Keratinocyte (primary cell): ENCODE data around the gene DIAPH3. TPM values are rescaled to one million over a fixed set of nuclear protein-coding genes. Genes with fewer than 3 reads are reported as not detected.

Experiments used
- DNase-seq: peaks from one replicate; pipeline ENCODE4 v3.0.0-alpha.2; 2011; ENCODE audit warnings: low read depth, missing footprints, low spot score
- FAIRE-seq: peaks from 2 replicates; lab custom pipeline; 2011; peaks lifted over from hg19 to GRCh38; lab: Jason Lieb, UNC
- H2AFZ ChIP-seq: 2 replicates; pipeline ENCODE4 v1.6.0; 2012; ENCODE audit warnings: low read length, control low read depth, inconsistent platforms; ENCODE audit not compliant: control insufficient read depth
- H3K27ac ChIP-seq: 2 replicates; pipeline ENCODE4 v1.5.1; 2011; ENCODE audit warnings: low read length; ENCODE audit not compliant: control insufficient read depth, insufficient read depth
- H3K27me3 ChIP-seq: 3 replicates; pipeline ENCODE4 v1.6.0; 2011; ENCODE audit warnings: low read length; ENCODE audit not compliant: control insufficient read depth, insufficient read depth; ENCODE audit errors: extremely low read depth
- H3K36me3 ChIP-seq, 2 experiments: 2 replicates in 1 of 2; 3 replicates in 1 of 2; pipeline ENCODE4 v1.5.1; 2011; ENCODE audit warnings: low read length in 2 of 2, mild to moderate bottlenecking in 1 of 2; ENCODE audit not compliant: control insufficient read depth in 2 of 2, insufficient read depth in 2 of 2; ENCODE audit errors: extremely low read depth in 1 of 2
- H3K4me1 ChIP-seq: 3 replicates; pipeline ENCODE4 v1.5.1; 2011; ENCODE audit warnings: low read length; ENCODE audit not compliant: control insufficient read depth, insufficient read depth; ENCODE audit errors: extremely low read depth
- H3K4me2 ChIP-seq: 3 replicates; pipeline ENCODE4 v1.6.0; 2011; ENCODE audit warnings: low read depth, low read length; ENCODE audit not compliant: control insufficient read depth, insufficient read depth; ENCODE audit errors: extremely low read depth
- H3K4me3 ChIP-seq, 3 experiments: fragments of 200-600 bp in 1 of 3; sonication (generic) in 1 of 3; 2 replicates in 2 of 3; 3 replicates in 1 of 3; pipeline ENCODE4 v1.5.1; 2011 to 2016; ENCODE audit warnings: low read length in 3 of 3, mild to moderate bottlenecking in 3 of 3, control low read depth in 2 of 3, inconsistent platforms in 1 of 3, low read depth in 1 of 3, mixed read lengths in 1 of 3, mixed run types in 1 of 3, moderate library complexity in 1 of 3; ENCODE audit not compliant: control insufficient read depth in 2 of 3, insufficient read depth in 2 of 3; ENCODE audit errors: extremely low read depth in 1 of 3
- H3K79me2 ChIP-seq: 2 replicates; pipeline ENCODE4 v1.6.0; 2012; ENCODE audit warnings: low read length; ENCODE audit not compliant: control insufficient read depth, insufficient read depth
- H3K9ac ChIP-seq: 3 replicates; pipeline ENCODE4 v1.6.0; 2011; ENCODE audit warnings: low read length; ENCODE audit not compliant: control insufficient read depth, insufficient read depth; ENCODE audit errors: extremely low read depth
- H3K9me1 ChIP-seq: 3 replicates; pipeline ENCODE4 v1.6.0; 2011; ENCODE audit warnings: low read length; ENCODE audit not compliant: control insufficient read depth, insufficient read depth; ENCODE audit errors: extremely low read depth
- H3K9me3 ChIP-seq: 2 replicates; pipeline ENCODE4 v1.5.1; 2012; ENCODE audit warnings: low read depth, low read length; ENCODE audit not compliant: control insufficient read depth
- H4K20me1 ChIP-seq: 3 replicates; pipeline ENCODE4 v1.6.0; 2011; ENCODE audit warnings: low read length; ENCODE audit not compliant: control insufficient read depth, insufficient read depth; ENCODE audit errors: extremely low read depth
- EZH2 ChIP-seq: IDR thresholded peaks from one replicate; pipeline ENCODE4 v1.6.1; 2012; ENCODE audit warnings: inconsistent platforms, mild to moderate bottlenecking, low read length, moderate library complexity
- dilution Hi-C: fragments of 300-500 bp; cut with MboI; formaldehyde crosslinking; loops from one replicate; pipeline ENCODE4 v1.7.0; 2020; ENCODE audit warnings: low sequenced_read_pairs; ENCODE audit not compliant: extremely low pct_ligation_motif_present
- polyA plus RNA-seq, 5 experiments: library from polyadenylated mRNA; depleted of rRNA in 3 of 5; stranded (reverse) in 3 of 5; stranded (forward) in 1 of 5; unstranded in 1 of 5; fragments of >200 nt; gene quantifications; 1 replicate in 1 of 5; 2 replicates in 3 of 5; 3 replicates in 1 of 5; pipeline versions ENCODE4 v1.2.1 to v1.2.3, GENCODE V29; 2011 to 2012; ENCODE audit warnings: missing spikeins in 2 of 5, low read depth in 1 of 5, low replicate concordance in 1 of 5
- TF ChIP-seq, protein P1 (sequence below), 3 experiments: IDR thresholded peaks in 1 of 3; conservative IDR thresholded peaks in 1 of 3; optimal IDR thresholded peaks in 1 of 3; 2 replicates in 2 of 3; 3 replicates in 1 of 3; pipeline versions ENCODE3 to v1.5.1; 2011; ENCODE audit warnings: low read length in 3 of 3, mild to moderate bottlenecking in 3 of 3, moderate library complexity in 2 of 3, control low read depth in 1 of 3, inconsistent platforms in 1 of 3; ENCODE audit not compliant: insufficient read depth in 2 of 3; ENCODE audit errors: extremely low read depth in 1 of 3

Gene DIAPH3
- polyA plus RNA-seq, 1 donor (not counting 4 experiments of a cell fraction or from before 2014, with no cell fraction given): 9.0 TPM

- no peaks in the 10 kb centered on the region for H3K9me3 ChIP-seq
- no peak overlapping the region for H2AFZ ChIP-seq
- no peaks in the 10 kb centered on the region for H3K4me1 ChIP-seq
- no peaks in the 10 kb centered on the region for H3K27me3 ChIP-seq
- H4K20me1 ChIP-seq: no peaks in the 10 kb centered on the region
- DNase-seq (no peak), FAIRE-seq (no peak)
- H3K79me2 ChIP-seq: no peaks in the 10 kb centered on the region
- no peaks in the 10 kb centered on the region for H3K36me3 ChIP-seq
- no peak overlapping the region for H3K4me3 ChIP-seq
- dilution Hi-C loops: no loop called here
- TF ChIP-seq EZH2: no peak
- TF ChIP-seq, protein P1, sequence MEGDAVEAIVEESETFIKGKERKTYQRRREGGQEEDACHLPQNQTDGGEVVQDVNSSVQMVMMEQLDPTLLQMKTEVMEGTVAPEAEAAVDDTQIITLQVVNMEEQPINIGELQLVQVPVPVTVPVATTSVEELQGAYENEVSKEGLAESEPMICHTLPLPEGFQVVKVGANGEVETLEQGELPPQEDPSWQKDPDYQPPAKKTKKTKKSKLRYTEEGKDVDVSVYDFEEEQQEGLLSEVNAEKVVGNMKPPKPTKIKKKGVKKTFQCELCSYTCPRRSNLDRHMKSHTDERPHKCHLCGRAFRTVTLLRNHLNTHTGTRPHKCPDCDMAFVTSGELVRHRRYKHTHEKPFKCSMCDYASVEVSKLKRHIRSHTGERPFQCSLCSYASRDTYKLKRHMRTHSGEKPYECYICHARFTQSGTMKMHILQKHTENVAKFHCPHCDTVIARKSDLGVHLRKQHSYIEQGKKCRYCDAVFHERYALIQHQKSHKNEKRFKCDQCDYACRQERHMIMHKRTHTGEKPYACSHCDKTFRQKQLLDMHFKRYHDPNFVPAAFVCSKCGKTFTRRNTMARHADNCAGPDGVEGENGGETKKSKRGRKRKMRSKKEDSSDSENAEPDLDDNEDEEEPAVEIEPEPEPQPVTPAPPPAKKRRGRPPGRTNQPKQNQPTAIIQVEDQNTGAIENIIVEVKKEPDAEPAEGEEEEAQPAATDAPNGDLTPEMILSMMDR (optimal IDR thresholded peaks at IDR 0.05 in 1 of 3, IDR thresholded peaks at IDR 0.05 in 1 of 3, conservative IDR thresholded peaks at IDR 0.05 in 1 of 3; ENCODE audit: extremely low read depth in 1 of 3, insufficient read depth in 2 of 3, low read length in 3 of 3): no peak
- no peak overlapping the region for H3K27ac ChIP-seq
- no peaks in the 10 kb centered on the region for H3K9me1 ChIP-seq
- no peak overlapping the region for H3K4me2 ChIP-seq
- H3K9ac ChIP-seq: no peak overlapping the region
Measured at GRCh38 chr13:59641261-59641660, 522.5 kb downstream of the DIAPH3 start.

DNA sequence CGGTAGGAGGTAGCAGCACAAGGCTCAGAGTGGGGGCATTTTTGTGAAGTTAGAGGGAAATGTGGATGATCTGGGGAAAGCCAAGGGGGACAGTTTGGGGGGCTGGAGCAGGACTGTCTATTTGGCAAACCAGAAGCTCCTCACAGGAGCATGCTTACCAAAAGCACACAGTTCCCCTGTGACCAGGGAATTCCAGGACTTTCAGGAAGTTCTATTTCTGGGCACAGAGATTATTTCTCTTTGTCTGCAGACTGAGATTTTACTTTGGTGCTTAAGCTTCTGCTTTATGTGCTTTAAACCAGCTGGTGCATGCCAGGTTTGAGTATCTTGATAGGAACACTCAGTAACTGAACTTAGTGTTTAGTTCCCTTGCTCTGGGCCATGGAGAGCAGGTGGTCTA is 525.3 kb downstream of the DIAPH3 start:
- H3K9me3 ChIP-seq: no peaks in the 10 kb centered on the region
- dilution Hi-C loops: no loop called here
- H3K4me2 ChIP-seq: no peak overlapping the region
- H2AFZ ChIP-seq: no peak overlapping the region
- H3K4me3 ChIP-seq: no peak overlapping the region
- H3K36me3 ChIP-seq: no peaks in the 10 kb centered on the region
- H4K20me1 ChIP-seq: no peaks in the 10 kb centered on the region
- FAIRE-seq (no peak), DNase-seq (no peak)
- no peaks in the 10 kb centered on the region for H3K27me3 ChIP-seq
- no peaks in the 10 kb centered on the region for H3K79me2 ChIP-seq
- H3K27ac ChIP-seq: no peak overlapping the region
- TF ChIP-seq, protein P1 (optimal IDR thresholded peaks at IDR 0.05 in 1 of 3, IDR thresholded peaks at IDR 0.05 in 1 of 3, conservative IDR thresholded peaks at IDR 0.05 in 1 of 3; ENCODE audit: extremely low read depth in 1 of 3, insufficient read depth in 2 of 3, low read length in 3 of 3): no peak
- no peak for TF ChIP-seq EZH2
- H3K9me1 ChIP-seq: no peaks in the 10 kb centered on the region
- no peak overlapping the region for H3K9ac ChIP-seq
- no peaks in the 10 kb centered on the region for H3K4me1 ChIP-seq
